Left lung (tissue), 10 donors: ENCODE data around the gene TAGLN2. TPM values are rescaled to one million over a fixed set of nuclear protein-coding genes. Genes with fewer than 3 reads are reported as not detected.
A peak's percentile ranks its signal among the peaks of the same experiment; 100 is the strongest.

Source experiments
- ATAC-seq: fragments of 200-7000 bp; cut with Tn5 transposase; one replicate; pipeline ENCODE4 v1.9.1; 2020; ENCODE audit warnings: moderate library complexity
- DNase-seq, 4 donors: peaks; one replicate each; pipeline ENCODE4 v3.0.0-alpha.2; 2013 to 2020
- H3K27ac ChIP-seq, 2 donors: fragments of 200-600 bp; sonication (generic) in 1 of 2; one replicate each; pipeline versions ENCODE4 v1.5.0 to v1.8.0; 2020 to 2021
- H3K27me3 ChIP-seq, 2 donors: fragments of 200-600 bp; sonication (generic) in 1 of 2; one replicate each; pipeline versions ENCODE4 v1.5.0 to v1.8.0; 2020 to 2021
- H3K36me3 ChIP-seq, 2 donors: fragments of 200-600 bp; sonication (generic) in 1 of 2; one replicate each; pipeline versions ENCODE4 v1.5.0 to v1.8.0; 2020 to 2021
- H3K4me1 ChIP-seq, 2 donors: fragments of 200-600 bp; one replicate each; pipeline ENCODE4 v1.8.0; 2021
- H3K4me3 ChIP-seq, 2 donors: fragments of 200-600 bp; sonication (generic) in 1 of 2; one replicate each; pipeline versions ENCODE4 v1.5.0 to v1.8.0; 2020 to 2021; ENCODE audit warnings: mild to moderate bottlenecking in 1 of 2
- H3K9me3 ChIP-seq, 2 donors: fragments of 200-600 bp; sonication (generic) in 1 of 2; one replicate each; pipeline versions ENCODE4 v1.5.0 to v1.8.0; 2020 to 2021
- CTCF ChIP-seq, 2 donors: fragments of 200-600 bp; sonication (generic) in 1 of 2; IDR thresholded peaks; one replicate each; pipeline versions ENCODE4 v1.5.0 to v1.8.0; 2021; ENCODE audit warnings: antibody characterized with exemption in 2 of 2
- intact Hi-C, 2 donors: fragments of 100-400 bp; cut with DNase I; formaldehyde crosslinking; loops; one replicate each; pipeline versions ENCODE4 v1.11.2 to v1.14.2; 2022
- polyA plus RNA-seq, 6 donors: library from polyadenylated mRNA; unstranded; fragments of 120-200 nt; gene quantifications; one replicate each; pipeline ENCODE4 v1.2.1, GENCODE V29; 2013; ENCODE audit not compliant: insufficient read length in 6 of 6
- total RNA-seq, 2 donors: library from RNA; stranded (reverse); fragmentation: NEBNext Ultra II Directional; extraction: Animal tissue kit (Norgen Biotek cat#: 25700); gene quantifications; one replicate each; pipeline ENCODE4 v1.2.1, GENCODE V29; 2021
- donor health status: DM: no; HTN: yes; CAD: no.
- donor health status: DM: no; HTN: no; CAD: no.

Gene TAGLN2
- total and polyA plus RNA-seq, 8 donors: 301 to 617 (median 349) TPM

GRCh38 chr1:159922511-159923202, 2.6 kb downstream of the TAGLN2 start:
- intact Hi-C loops: no loop called here
- peak in 3 of 4 donors; percentile 72 to 97 (median 96) for DNase-seq
- H3K36me3 ChIP-seq: peaks cover 8 to 35% of the 10 kb centered on the region in 2 donors

GRCh38 chr1:159921700-159922504, 3.4 kb downstream of the TAGLN2 start:
- H3K9me3 ChIP-seq: no peaks in the 10 kb centered on the region
- TF ChIP-seq CTCF (IDR thresholded peaks at IDR 0.05): no peak
- peaks cover 8 to 43% of the 10 kb centered on the region in 2 donors for H3K36me3 ChIP-seq
- intact Hi-C loops: no loop called here
- H3K4me1 ChIP-seq: peaks cover 33 to 81% of the 10 kb centered on the region in 2 donors
- H3K27ac ChIP-seq: peak overlapping the region; percentile 98
- H3K4me3 ChIP-seq: peak overlapping the region; percentile 82 to 92
- no peaks in the 10 kb centered on the region for H3K27me3 ChIP-seq
- DNase-seq (peak in 3 of 4 donors; percentile 48 to 88 (median 82)), ATAC-seq (no peak)

More at GRCh38 chr1:159922511-159923202, 2.6 kb downstream of the TAGLN2 start:
- Histone ChIP-seq H3K27me3 (no peaks in the 10 kb centered on the region), H3K27ac (peak overlapping the region; percentile 98), H3K4me1 (peaks cover 31 to 73% of the 10 kb centered on the region in 2 donors), H3K9me3 (no peaks in the 10 kb centered on the region), H3K4me3 (peak overlapping the region; percentile 82 to 92)
- peak; percentile 8 for ATAC-seq
- TF ChIP-seq CTCF (IDR thresholded peaks at IDR 0.05): no peak

- intact Hi-C loops: no loop called here
- Histone ChIP-seq H3K4me1 (peaks cover 33 to 84% of the 10 kb centered on the region in 2 donors), H3K36me3 (peaks cover 8 to 49% of the 10 kb centered on the region in 2 donors), H3K4me3 (peak overlapping the region in 1 of 2 donors; percentile 82), H3K27ac (peak overlapping the region; percentile 98), H3K27me3 (no peaks in the 10 kb centered on the region), H3K9me3 (no peaks in the 10 kb centered on the region)
- ATAC-seq (no peak), DNase-seq (no peak)
- no peak for TF ChIP-seq CTCF (IDR thresholded peaks at IDR 0.05)
These were observed 4.1 kb downstream of the TAGLN2 start for GRCh38 chr1:159921251-159921650.

DNA sequence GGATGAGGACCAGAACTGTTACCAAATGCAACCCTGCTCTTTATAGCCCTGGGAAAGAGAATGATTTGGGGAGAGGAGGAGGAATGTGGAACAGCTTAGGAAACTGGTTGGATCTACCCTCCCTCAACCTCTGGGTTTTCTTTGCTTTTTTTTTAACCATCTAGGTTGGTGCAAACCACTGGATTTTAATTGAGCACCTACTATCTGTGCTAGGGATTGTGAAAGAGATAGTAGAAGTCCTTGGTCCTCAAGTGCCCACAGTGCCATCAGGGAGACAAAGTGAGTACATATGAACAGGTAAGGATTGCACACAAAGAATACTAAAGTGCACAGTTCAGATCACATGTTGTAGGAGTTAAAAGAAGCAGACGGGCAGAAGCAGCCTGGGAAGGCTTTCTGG, 4.7 kb downstream of the TAGLN2 start:
- ATAC-seq: no peak
- Histone ChIP-seq H3K4me1 (peaks cover 33 to 79% of the 10 kb centered on the region in 2 donors), H3K36me3 (peaks cover 8 to 51% of the 10 kb centered on the region in 2 donors), H3K9me3 (no peaks in the 10 kb centered on the region), H3K4me3 (peak overlapping the region in 1 of 2 donors; percentile 82), H3K27ac (peak overlapping the region; percentile 98), H3K27me3 (no peaks in the 10 kb centered on the region)
- TF ChIP-seq CTCF (IDR thresholded peaks at IDR 0.05): no peak
- intact Hi-C loops: no loop called here
- no peak for DNase-seq

GRCh38 chr1:159920202-159920601, 5.1 kb downstream of the TAGLN2 start:
- Histone ChIP-seq H3K9me3 (no peaks in the 10 kb centered on the region), H3K4me1 (peaks cover 33 to 79% of the 10 kb centered on the region in 2 donors), H3K36me3 (peaks cover 8 to 51% of the 10 kb centered on the region in 2 donors), H3K27ac (peak overlapping the region in 1 of 2 donors; percentile 14), H3K27me3 (no peaks in the 10 kb centered on the region), H3K4me3 (no peak overlapping the region)
- no peak for ATAC-seq
- intact Hi-C loops: no loop called here
- TF ChIP-seq CTCF (IDR thresholded peaks at IDR 0.05): no peak
- DNase-seq: no peak
